ENCODE measurements around the gene SPEN.

- TF ChIP-seq CTCF (IDR thresholded peaks at IDR 0.05): no peak
- no peak for TF ChIP-seq POLR2AphosphoS5 (IDR thresholded peaks at IDR 0.05)
- TF ChIP-seq POLR2A (IDR thresholded peaks at IDR 0.05; ENCODE audit: low read depth): no peak
- no peak for TF ChIP-seq EP300 (IDR thresholded peaks at IDR 0.05)
These were observed 5.4 kb downstream of the SPEN start for GRCh38 chr1:15852828-15853302.

Data from esophagus muscularis mucosa (tissue), 4 donors.